Stromal cell of bone marrow (primary cell): ENCODE measurements around the gene FAM168B.
"Not testable (repeated sequence)": the region's sequence is repeated elsewhere in the genome, so short reads cannot be mapped to it uniquely, and the experiment has no call there.

Source experiments
- DNase-seq: peaks from one replicate; pipeline ENCODE4 v3.0.0-alpha.2; 2012; ENCODE audit warnings: low read depth

The FAM168B gene

DNA sequence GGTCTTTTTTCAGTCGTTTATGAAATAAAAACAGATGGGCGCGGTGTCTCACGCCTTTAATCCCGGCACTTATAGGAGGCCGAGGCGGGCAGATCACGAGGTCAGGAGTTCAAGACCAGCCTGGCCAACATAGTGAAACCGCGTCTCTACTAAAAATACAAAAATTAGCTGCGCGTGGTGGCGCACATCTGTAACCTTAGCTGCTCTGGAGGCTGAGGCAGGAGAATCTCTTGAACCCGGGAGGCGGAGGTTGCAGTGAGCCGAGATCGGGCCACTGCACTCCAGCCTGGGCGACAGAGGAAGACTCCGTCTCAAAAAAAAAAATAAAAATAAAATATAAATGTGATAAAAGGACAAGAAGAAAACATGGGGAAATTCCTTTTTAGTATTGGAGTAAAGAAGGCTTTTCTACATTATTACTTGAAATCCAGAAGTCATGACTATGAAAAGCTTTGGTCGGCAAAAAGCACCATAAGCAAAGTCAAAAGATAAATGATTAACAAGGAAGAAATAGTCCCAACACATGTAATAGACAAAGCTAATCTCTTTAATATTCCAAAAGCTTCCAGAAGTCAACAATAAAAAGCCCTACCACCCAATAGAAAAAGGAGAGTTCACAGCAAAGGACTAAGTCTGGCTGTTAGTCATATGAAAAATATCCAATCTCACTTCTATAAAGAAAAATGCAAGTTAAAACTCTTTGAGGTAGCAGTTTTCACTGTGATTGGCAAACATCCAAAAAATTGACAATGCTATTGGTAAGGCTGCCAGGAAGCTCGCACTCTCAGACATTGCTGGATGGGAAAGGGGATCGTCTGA lies 1.4 kb upstream of the FAM168B start:
- DNase-seq, result no peak

DNA sequence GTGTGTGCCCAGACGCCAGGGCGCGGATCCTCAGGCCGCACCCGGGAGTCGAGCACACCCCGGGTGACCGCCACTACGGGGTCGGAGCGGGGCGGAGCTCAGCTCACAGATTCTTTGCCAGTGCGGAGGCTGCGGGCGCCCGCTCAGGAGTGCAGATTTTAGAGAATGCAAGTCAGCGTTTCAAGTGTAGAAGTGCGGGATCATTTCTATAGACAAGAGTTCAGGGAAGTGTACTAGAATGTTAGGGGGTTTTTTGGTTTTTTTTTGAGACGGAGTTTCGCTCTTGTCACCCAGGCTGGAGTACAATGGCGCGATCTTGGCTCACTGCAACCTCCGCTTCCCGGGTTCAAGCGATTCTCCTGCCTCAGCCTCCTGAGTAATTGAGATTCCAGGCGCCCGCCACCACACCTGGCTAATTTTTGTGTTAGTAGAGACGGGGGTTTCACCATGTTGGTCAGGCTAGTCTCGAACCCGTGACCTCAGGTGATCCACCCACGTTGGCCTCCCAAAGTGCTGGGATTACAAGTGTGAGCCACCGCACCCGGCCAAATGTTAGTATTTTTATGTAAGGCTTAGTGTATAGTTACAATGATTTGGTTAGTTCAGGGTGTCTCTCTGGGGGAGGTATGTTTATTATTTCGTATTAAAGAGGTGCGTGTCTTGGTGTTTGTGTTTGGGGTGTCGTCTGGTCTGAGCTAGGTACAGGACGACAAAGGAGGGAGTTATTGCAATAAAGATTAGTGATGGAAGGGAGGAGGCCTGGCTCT lies 619 bp upstream of the FAM168B start:
- no peak for DNase-seq

DNA sequence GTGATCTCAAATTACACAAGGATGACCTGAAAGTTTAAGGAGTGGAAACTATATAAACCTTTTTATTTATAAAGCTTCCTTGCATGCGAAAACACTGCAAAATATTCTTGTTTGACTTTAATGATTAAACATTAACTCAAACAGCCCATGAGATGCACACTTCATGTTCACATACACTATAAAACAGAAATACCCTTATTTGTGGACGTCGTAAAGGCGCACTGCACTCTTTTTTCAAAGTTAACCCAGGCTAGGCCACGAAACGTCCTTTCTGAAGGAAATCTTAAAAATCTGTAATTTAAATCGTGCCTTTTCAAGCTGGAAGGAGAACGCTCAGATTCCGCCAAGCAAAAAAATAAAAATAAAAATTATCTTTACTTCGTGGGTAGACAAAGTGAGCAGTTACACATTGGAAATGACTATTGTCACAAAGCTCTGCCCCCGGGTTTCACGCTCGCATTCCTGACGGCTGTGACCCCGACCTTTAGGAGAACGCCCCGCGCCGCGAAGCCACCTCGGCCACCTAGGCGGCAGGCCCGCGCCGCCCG lies 728 bp downstream of the FAM168B start:
- no peak for DNase-seq

GRCh38 chr2:131085646-131086045 lies 7.6 kb downstream of the FAM168B start:
- no peak for DNase-seq

- no peak for DNase-seq
Observed at GRCh38 chr2:131081190-131081589, 12.1 kb downstream of the FAM168B start.

DNA sequence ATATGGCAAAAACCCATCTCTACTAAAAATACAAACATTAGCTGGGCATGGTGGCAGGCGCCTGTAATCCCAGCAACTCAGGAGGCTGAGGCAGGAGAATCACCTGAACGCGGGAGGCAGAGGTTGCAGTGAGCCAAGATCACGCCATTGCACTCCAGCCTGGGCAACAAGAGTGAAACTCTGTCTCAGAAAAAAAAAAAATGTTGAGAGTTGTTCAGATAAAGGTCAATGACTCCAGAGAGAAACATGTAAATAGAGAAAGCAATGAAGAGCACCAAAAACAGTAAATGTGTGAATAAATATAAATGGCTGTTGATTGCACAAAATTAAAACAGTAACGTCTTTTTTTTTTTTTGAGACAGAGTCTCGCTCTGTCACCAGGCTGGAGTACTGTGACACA lies 13.3 kb downstream of the FAM168B start:
- not testable (repeated sequence) for DNase-seq

DNA sequence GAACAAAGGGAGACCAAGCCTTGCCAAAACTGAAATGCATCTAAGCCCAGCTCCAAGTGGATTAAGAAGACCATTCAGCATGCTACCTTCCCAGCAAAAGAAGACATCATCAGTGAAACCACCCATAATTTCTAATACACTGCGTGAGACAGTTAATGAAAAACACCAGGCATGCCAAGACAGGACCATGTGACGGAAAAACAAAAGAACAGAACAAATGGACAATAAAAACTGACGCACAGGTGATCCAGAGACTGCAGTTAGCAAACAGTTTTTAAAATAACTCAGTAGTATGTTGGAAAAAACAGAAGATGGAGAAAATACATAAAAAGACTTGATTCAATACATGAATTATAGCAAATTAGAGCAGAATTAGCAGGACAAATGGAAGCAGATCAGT lies 15.3 kb downstream of the FAM168B start:
- no peak for DNase-seq

- DNase-seq, result no peak
Observed at GRCh38 chr2:131077182-131077846, 15.9 kb downstream of the FAM168B start.

GRCh38 chr2:131076707-131077106 lies 16.6 kb downstream of the FAM168B start:
- no peak for DNase-seq

DNA sequence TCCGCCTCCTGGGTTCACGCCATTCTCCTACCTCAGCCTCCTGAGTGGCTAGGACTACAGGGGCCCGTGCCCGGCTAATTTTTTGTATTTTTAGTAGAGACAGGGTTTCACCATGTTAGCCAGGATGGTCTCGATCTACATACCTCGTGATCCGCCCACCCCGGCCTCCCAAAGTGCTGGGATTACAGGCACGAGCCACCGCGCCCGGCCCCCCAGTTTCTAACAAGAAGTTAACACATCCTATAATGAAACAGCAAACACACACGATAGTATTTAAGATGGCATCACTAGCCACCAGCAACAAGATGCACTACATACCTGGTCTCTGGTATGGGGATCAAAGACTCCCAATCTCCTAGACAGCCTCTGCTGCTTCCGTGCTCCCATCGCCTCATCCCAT lies 17.7 kb downstream of the FAM168B start:
- not testable (repeated sequence) for DNase-seq

GRCh38 chr2:131068172-131068571 lies 25.1 kb downstream of the FAM168B start:
- not testable (repeated sequence) for DNase-seq

DNA sequence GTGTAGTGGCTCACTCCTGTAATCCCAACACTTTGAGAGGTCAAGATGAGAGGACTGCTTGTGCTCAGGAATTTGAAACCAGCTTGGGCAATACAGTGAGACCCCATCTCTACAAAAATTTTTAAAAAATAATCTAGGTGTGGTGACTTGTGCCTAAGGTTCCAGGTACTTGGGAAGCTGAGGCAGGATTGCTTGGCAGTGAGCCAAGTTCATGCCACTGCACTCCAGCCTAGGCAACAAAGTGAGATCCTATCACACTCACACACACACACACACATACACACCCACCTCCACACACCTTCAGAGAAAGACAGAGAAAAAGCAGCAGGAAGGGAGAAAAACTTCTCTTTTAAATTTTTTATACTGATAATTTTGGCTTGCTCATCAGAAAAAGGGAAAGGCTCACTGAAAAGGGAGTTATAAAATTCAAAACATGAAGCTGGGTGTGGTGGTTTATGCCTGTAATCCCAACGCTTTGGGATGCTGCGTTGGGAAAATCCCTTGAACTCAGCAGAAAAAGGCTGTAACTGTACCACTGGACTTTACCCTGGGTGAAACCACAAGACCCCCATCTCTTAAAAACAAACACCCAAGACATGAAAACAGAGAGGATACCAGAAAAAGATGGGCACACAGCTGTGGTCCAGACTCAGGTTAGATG lies 25.7 kb downstream of the FAM168B start:
- DNase-seq, result no peak

GRCh38 chr2:131064589-131065512 lies 28.4 kb downstream of the FAM168B start:
- no peak for DNase-seq

DNA sequence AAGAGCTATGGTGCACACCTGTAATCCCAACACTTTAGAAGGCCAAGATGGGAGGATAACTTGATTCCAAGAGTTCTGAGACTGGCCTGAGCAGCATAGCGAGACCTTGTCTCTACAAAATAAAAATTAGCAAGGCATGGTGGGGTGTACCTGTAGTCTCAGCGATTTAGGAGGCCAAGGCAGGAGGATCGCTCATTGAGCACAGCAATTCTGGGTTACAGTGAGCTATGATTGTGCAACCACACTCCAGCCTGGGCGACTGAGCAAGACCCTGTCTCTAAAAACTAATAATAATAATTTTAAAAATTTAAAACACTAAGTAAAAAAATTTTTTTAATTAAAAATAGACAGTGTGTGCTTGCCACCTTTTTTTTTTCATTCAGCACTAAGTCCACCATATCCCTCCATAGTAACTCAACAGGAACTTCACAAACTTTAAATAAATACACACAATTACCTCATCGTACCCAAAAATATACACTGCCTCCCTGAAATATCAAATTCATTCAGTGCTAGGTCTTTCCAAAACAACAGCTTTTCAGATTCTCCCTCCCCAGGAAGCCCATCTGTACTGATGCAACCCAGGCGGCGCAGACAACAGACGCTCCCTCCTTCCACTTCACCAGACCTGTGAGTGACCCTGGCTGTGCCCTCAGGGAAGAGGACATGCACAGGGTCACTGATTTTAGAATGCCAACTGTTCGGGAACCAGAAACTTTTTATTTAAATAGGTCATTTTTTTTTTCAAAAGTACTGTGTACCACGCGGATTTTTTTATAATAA lies 29.6 kb downstream of the FAM168B start:
- DNase-seq, result no peak

DNA sequence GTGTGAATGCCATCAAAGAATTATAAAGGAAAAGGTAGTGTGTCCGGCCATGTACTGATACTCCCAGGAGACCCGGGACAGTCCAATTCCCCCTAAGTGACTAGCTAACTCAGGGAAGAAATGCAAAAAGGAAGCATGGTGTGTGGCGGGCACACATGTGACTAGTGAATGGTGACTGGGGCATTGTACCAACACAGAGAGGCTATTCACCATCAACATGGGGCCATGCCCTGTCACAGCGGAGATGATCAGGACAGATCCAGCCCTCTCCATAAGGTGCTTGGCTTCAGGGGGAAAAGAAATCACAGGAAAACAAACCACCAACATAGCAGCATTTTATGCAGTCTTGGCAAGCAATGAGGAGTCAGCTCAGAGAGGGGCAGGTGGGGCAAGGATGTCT lies 34.3 kb downstream of the FAM168B start:
- no peak for DNase-seq

- DNase-seq, result no peak
Observed at GRCh38 chr2:131058214-131058843, 34.9 kb downstream of the FAM168B start.

- no peak for DNase-seq
Observed at GRCh38 chr2:131056932-131057287, 36.4 kb downstream of the FAM168B start.

DNA sequence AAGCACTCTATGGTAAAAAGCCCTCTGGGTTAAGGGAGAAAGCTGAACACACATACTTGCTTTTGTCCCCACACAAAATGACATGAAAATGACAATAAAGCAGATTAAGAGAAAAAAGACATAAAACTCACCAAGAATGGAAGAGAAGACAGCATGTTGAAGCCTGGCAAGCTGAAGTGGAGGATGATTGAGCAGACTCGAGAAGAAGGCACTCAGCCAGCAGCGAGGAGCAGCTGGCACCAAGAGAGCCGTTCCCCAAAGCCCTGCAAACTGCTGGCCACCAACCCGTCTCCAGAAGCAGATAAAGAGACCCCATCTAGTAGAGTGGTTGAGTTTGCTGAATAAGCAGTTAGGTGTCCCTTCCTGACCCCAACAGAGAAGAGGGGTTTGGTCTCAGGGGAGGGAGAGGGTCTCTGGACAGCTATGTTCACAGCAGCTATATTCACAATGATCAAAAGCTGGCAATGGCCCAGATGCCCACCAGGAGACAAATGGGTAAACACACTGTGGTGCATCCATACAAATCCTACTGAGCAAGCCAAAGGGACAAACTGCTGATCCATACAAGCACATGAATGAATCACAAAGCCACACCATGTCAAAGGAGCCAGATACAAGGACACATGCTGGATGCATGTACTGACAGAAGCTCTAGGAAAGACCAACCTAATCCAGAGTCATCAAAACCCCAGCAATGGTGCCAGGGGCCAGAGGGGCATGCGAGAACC lies 36.9 kb downstream of the FAM168B start:
- no peak for DNase-seq
